HL-60 (cell line): Measurements from ENCODE around the gene ENTPD2.

Experiments used
- DNase-seq, 2 experiments: peaks; one replicate each; pipeline ENCODE4 v3.0.0-alpha.2; 2010 to 2020; ENCODE audit warnings: low read depth in 1 of 2, low spot score in 1 of 2
- H3K27ac ChIP-seq: fragments of 250-450 bp; sonication (Bioruptor Pico); replicated peaks from 2 replicates; pipeline ENCODE4 v1.5.1; 2020; ENCODE audit warnings: mild to moderate bottlenecking, moderate library complexity
- H3K27me3 ChIP-seq: fragments of 250-450 bp; sonication (Bioruptor Pico); 2 replicates; pipeline ENCODE4 v1.5.1; 2021; ENCODE audit warnings: mild to moderate bottlenecking, moderate library complexity; ENCODE audit not compliant: insufficient read depth, poor library complexity, severe bottlenecking
- H3K4me3 ChIP-seq: replicated peaks from 2 replicates; pipeline ENCODE4 v1.5.1; 2011; ENCODE audit warnings: mild to moderate bottlenecking, control low read depth, low read length; ENCODE audit not compliant: insufficient read depth
- GABPA ChIP-seq: IDR thresholded peaks from 2 replicates; pipeline ENCODE4 v1.6.1; 2012; ENCODE audit warnings: low read depth
- POLR2AphosphoS5 ChIP-seq: IDR thresholded peaks from 2 replicates; pipeline ENCODE4 v1.6.1; 2012; ENCODE audit warnings: low read depth
- SPI1 ChIP-seq: IDR thresholded peaks from 2 replicates; pipeline ENCODE4 v1.6.1; 2012; ENCODE audit warnings: low read depth, mild to moderate bottlenecking, borderline replicate concordance
- TF ChIP-seq, protein P1 (sequence below): IDR thresholded peaks from one replicate; pipeline ENCODE4 v1.5.1; 2011; ENCODE audit warnings: low read length, control low read depth, inconsistent platforms; ENCODE audit not compliant: insufficient read depth
- TF ChIP-seq, protein P2 (sequence below): IDR thresholded peaks from 2 replicates; pipeline ENCODE4 v1.6.1; 2012; ENCODE audit warnings: low read depth; ENCODE audit not compliant: insufficient replicate concordance

Gene ENTPD2

DNA sequence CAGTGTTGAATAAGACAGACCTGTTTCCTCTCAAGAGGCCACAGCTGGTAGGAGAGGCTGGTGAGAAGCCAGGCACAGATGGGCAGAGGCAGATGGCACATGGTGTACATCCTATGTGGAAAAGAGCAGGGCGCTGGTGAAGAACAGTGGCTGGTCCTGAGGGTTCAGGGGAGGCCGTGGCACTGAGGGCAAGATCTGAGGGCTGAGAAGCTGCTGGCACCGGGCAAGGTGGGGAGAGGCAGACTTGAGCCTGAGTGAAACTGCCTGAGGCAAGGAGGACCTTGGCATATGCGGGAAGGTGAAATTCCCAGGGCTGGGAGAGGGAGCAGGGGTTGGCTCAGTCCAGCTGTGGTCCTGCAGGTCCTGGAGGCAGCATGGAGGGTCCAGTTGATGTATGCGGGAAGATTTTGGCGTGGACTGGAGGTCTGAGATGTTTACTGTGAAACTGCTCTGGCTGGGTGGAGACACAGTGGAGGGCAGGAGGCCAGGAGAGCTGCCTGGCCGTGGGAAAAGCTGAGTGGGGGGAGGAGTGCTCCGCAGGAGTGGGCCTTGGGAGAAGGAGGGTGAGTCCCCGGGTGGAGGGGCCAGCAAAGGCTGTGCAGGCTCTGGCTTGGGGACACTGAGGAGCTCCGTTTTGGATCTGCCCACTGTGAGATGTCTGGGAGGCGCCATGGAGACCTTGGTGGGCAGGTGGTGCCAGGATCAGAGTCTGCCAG, 35.5 kb upstream of the ENTPD2 start:
- no peak overlapping the region for H3K4me3 ChIP-seq
- no peak overlapping the region for H3K27ac ChIP-seq
- DNase-seq: peak in 1 of 2 experiments; percentile 28
- 0 out of 2 replicates have a peak, but pooled peaks have one; percentile 48 for TF ChIP-seq SPI1
- TF ChIP-seq, protein P1, sequence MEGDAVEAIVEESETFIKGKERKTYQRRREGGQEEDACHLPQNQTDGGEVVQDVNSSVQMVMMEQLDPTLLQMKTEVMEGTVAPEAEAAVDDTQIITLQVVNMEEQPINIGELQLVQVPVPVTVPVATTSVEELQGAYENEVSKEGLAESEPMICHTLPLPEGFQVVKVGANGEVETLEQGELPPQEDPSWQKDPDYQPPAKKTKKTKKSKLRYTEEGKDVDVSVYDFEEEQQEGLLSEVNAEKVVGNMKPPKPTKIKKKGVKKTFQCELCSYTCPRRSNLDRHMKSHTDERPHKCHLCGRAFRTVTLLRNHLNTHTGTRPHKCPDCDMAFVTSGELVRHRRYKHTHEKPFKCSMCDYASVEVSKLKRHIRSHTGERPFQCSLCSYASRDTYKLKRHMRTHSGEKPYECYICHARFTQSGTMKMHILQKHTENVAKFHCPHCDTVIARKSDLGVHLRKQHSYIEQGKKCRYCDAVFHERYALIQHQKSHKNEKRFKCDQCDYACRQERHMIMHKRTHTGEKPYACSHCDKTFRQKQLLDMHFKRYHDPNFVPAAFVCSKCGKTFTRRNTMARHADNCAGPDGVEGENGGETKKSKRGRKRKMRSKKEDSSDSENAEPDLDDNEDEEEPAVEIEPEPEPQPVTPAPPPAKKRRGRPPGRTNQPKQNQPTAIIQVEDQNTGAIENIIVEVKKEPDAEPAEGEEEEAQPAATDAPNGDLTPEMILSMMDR: no peak
- no peaks in the 10 kb centered on the region for H3K27me3 ChIP-seq

DNA sequence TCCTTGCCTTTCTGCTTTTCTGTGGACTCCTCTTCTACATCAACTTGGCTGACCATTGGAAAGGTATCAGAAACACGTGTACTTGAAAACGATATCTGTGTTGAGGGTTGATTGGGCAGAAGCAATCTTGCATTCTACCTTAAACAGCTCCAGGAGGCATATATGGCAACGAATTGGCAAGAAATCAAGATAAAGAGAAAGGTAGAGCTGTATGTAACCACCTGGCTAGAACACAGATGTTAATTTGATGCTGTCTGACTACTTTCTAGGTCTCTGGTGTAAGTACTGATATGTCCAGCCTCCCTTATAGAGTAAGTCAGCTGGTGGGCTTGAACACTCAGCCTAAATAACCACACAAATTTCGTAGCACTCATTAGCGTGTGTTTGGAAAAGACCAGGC, 34.3 kb upstream of the ENTPD2 start:
- H3K27me3 ChIP-seq: no peaks in the 10 kb centered on the region
- TF ChIP-seq, protein P1: no peak
- TF ChIP-seq POLR2AphosphoS5: no peak
- TF ChIP-seq, protein P2, sequence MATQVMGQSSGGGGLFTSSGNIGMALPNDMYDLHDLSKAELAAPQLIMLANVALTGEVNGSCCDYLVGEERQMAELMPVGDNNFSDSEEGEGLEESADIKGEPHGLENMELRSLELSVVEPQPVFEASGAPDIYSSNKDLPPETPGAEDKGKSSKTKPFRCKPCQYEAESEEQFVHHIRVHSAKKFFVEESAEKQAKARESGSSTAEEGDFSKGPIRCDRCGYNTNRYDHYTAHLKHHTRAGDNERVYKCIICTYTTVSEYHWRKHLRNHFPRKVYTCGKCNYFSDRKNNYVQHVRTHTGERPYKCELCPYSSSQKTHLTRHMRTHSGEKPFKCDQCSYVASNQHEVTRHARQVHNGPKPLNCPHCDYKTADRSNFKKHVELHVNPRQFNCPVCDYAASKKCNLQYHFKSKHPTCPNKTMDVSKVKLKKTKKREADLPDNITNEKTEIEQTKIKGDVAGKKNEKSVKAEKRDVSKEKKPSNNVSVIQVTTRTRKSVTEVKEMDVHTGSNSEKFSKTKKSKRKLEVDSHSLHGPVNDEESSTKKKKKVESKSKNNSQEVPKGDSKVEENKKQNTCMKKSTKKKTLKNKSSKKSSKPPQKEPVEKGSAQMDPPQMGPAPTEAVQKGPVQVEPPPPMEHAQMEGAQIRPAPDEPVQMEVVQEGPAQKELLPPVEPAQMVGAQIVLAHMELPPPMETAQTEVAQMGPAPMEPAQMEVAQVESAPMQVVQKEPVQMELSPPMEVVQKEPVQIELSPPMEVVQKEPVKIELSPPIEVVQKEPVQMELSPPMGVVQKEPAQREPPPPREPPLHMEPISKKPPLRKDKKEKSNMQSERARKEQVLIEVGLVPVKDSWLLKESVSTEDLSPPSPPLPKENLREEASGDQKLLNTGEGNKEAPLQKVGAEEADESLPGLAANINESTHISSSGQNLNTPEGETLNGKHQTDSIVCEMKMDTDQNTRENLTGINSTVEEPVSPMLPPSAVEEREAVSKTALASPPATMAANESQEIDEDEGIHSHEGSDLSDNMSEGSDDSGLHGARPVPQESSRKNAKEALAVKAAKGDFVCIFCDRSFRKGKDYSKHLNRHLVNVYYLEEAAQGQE: no peak
- no peak for TF ChIP-seq SPI1
- TF ChIP-seq GABPA: no peak
- peak overlapping the region; percentile 80; the same call in 1 of the 2 replicates for H3K27ac ChIP-seq
- no peak overlapping the region for H3K4me3 ChIP-seq
- DNase-seq: no peak

DNA sequence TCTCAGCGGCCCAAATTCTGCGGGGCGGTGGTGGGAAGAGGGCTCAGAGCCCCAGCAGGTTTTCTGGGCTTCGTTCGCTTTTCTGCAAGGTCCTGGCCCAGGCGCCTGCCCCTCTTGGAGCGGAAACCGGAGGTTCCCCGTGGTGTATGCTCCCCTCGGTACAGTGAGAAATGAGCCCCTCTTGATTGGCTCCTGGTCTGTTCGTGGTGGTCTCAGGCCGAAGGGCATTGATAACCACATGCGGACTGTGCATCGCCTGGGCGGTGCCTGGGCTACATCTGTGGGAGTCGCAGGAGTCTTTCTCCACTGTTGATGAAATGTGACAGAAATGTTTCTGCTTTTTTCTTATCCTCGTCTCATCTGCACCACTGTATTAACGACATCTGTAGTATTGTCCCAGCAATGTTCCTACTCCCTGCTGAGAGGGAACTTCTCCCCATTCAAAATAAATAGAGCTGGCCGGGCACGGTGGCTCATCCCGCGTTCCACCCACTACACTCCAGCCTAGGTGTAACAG, 33.6 kb upstream of the ENTPD2 start:
- peak in 1 of 2 experiments; percentile 42 for DNase-seq
- TF ChIP-seq POLR2AphosphoS5: no peak
- TF ChIP-seq, protein P1: no peak
- peak; percentile 62; the same call in 1 of the 2 replicates for TF ChIP-seq GABPA
- no peak for TF ChIP-seq SPI1
- TF ChIP-seq, protein P2: no peak
- Histone ChIP-seq H3K27ac (peak overlapping the region; percentile 80), H3K27me3 (no peaks in the 10 kb centered on the region), H3K4me3 (peak overlapping the region; percentile 50)
